ENCODE measurements around the gene NCOA7. TPM values are rescaled to one million over a fixed set of nuclear protein-coding genes. Genes with fewer than 3 reads are reported as not detected.
A peak's percentile ranks its signal among the peaks of the same experiment; 100 is the strongest.

NCOA7 gene
- total and polyA plus RNA-seq, 5 experiments from 2014 or later: 9.4 to 48.0 (median 16.5) TPM

DNA sequence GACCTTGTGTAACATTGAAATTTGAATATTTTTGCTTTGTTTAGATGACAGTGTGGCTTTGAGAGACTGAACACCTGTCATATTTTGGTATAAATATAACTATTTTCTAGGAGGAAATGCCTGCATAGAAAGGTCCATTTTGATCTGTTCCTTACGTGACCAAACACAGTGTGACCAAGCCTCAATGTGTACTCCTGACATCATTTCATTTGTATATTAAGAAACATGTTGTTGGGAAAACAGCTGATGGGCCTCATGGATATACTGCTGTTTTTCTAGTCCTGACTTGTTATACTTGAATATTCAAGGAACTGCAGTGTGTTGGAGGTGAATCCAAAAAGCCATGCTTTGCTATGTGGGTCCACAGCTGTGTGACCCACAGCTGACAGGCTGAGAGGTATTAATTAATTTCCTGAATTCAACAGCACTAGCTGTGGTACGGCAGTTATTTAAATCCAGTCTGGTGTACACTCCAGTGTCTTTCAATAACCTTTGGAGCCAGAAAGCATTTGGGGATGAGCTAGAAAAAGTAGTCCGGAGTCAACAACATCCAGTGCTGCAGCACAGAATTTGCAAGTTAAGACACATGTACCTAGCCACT, 18.9 kb downstream of the NCOA7 start:
- H3K36me3 Mint-ChIP-seq: peaks cover 0 to 20% (median 18%) of the 10 kb centered on the region in 3 donors
- DNase-seq: no peak
- POLR2A ChIA-PET: interaction anchor here (0.6 to 1.2 kb wide), 4 partner anchors 14 to 32 kb away, joined by 3 to 5 read pairs (median 4); partner anchors contain the start of gene NCOA7
- H3K27ac Mint-ChIP-seq: no peak overlapping the region
- H3K4me3 Mint-ChIP-seq: no peak overlapping the region
- H3K27me3 Mint-ChIP-seq: no peaks in the 10 kb centered on the region
- H3K9me3 Mint-ChIP-seq: no peaks in the 10 kb centered on the region
- ATAC-seq: no peak
- H3K4me1 Mint-ChIP-seq: peaks cover 28 to 78% (median 52%) of the 10 kb centered on the region in 4 donors

DNA sequence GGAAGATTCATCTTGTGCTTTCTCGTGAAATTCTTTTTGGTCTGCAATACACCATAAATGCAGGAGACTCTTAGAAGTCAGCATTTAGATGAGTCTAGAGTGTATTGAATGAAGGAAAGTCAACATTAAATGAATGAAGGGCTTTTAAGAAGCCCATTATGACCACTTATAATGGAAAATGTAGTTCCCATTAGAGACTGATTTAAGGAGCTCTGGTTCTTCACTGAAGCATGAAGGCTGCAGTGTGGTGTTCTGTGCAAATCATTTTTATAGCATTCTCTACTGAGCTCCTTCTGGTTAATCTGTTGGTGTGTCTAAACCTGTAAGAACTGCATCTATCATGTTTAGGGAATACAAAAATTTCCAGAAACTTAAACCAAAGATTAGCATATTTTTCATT, 19.7 kb downstream of the NCOA7 start:
- POLR2A ChIA-PET: interaction anchor here (0.6 to 1.2 kb wide), 3 partner anchors 15 to 33 kb away, joined by 3 to 5 read pairs (median 3); no protein-coding TSS in a partner anchor
- no peak for ATAC-seq
- Mint-ChIP-seq H3K27me3 (no peaks in the 10 kb centered on the region), H3K36me3 (peaks cover 0 to 26% (median 24%) of the 10 kb centered on the region in 3 donors), H3K9me3 (no peaks in the 10 kb centered on the region), H3K4me1 (peaks cover 30 to 83% (median 57%) of the 10 kb centered on the region in 4 donors), H3K4me3 (no peak overlapping the region), H3K27ac (no peak overlapping the region)
- DNase-seq: no peak

DNA sequence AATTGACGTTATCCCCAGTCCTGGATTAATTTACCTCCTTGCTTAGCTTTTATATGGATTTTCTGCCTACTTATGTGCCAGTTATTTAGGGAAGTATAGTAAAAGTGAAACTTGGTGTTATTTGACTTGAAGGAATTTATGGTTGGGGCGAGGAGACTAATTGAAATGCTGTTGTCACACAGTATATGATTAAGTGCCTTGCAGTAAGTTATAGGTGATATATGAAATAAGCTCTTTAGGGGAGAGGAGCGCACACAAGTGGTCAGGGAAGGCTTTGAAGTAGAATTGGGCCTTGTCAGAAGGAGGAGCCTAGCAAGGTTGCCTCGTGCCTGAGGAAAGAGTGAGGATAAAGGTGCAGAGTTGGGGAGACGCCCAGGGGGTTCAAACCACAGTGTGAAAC, 20.5 kb downstream of the NCOA7 start:
- peak overlapping the region in 1 of 10 donors; percentile 41 for H3K27ac Mint-ChIP-seq
- H3K27me3 Mint-ChIP-seq: no peaks in the 10 kb centered on the region
- ATAC-seq: no peak
- H3K4me1 Mint-ChIP-seq: peaks cover 30 to 82% (median 56%) of the 10 kb centered on the region in 4 donors
- H3K4me3 Mint-ChIP-seq: peak overlapping the region in 1 of 10 donors; percentile 7
- POLR2A ChIA-PET: no interaction called here
- H3K36me3 Mint-ChIP-seq: peaks cover 2 to 32% (median 30%) of the 10 kb centered on the region in 3 donors
- no peaks in the 10 kb centered on the region for H3K9me3 Mint-ChIP-seq
- no peak for DNase-seq

DNA sequence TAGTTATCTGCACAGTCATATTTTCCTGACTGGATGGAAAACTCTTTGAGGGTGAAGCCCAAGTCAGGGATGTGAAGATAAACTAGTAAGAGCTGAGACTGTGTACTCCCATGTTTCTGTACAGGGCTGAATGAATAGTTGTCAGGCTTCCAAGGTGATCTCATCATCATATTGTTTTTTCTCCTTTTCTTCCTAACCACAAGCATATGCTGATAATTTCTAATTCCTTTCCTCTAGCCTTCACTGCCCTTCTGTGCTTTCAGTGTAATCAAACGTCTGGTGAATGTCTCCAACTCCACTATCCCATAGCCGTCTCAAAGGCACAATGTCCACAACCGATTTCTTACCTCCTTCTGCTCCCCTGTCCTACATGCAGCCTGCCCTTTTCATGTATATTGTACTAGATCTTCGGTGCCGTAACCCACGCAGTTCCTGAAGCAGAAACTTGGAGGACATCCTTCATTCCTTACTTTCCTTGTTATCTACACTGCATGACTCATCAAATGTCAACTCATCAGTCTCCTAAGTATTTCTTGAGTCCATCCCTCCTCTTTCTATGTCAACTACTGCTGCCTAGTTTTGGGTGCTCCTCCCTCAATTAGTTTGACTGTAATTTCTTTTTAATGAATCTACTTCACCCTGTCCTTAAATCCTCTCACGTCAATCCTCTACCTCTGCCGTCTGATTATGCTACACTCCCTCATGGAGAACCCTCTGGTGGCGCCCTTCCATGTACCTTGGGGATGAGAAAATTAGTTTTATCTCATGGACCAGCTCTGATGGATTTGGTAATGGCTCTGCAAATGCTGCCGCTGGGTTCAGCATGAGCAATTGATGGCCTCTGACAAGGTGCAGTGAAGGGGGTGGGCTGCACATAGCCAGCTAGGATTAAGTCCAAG, 21.9 kb downstream of the NCOA7 start:
- no peak for ATAC-seq
- DNase-seq: no peak
- H3K4me3 Mint-ChIP-seq: no peak overlapping the region
- POLR2A ChIA-PET: no interaction called here
- H3K27ac Mint-ChIP-seq: no peak overlapping the region
- H3K27me3 Mint-ChIP-seq: no peaks in the 10 kb centered on the region
- H3K9me3 Mint-ChIP-seq: no peaks in the 10 kb centered on the region
- H3K36me3 Mint-ChIP-seq: peaks cover 4 to 37% (median 36%) of the 10 kb centered on the region in 3 donors
- peaks cover 29 to 78% (median 51%) of the 10 kb centered on the region in 4 donors for H3K4me1 Mint-ChIP-seq

DNA sequence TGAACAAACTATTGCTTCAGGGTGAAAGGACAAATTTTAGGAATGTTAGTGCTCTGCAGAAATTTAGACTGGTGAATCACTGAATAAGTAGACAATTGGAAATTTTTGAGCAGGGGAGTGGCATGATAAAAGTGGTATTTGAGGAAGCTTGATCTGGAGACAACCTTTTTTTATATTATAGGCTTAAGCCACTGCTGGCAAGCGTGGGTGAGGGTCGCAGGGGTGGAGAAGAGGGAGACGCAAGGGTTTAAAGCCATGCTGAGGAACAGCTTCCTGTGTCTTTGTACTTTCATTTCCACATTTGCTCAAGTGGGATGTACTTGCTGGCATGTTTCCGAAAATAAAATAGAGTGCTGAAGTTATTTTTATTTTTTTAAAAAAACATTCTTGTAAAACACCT, 23.7 kb downstream of the NCOA7 start:
- Mint-ChIP-seq H3K4me3 (peak overlapping the region in 4 of 10 donors; percentile 13 to 48 (median 31)), H3K36me3 (peaks cover 4 to 32% (median 21%) of the 10 kb centered on the region in 3 donors), H3K27ac (peak overlapping the region in 4 of 10 donors; percentile 44 to 71 (median 64)), H3K4me1 (peaks cover 22 to 73% (median 47%) of the 10 kb centered on the region in 4 donors), H3K27me3 (no peaks in the 10 kb centered on the region), H3K9me3 (no peaks in the 10 kb centered on the region)
- ATAC-seq: no peak
- POLR2A ChIA-PET: no interaction called here
- no peak for DNase-seq

DNA sequence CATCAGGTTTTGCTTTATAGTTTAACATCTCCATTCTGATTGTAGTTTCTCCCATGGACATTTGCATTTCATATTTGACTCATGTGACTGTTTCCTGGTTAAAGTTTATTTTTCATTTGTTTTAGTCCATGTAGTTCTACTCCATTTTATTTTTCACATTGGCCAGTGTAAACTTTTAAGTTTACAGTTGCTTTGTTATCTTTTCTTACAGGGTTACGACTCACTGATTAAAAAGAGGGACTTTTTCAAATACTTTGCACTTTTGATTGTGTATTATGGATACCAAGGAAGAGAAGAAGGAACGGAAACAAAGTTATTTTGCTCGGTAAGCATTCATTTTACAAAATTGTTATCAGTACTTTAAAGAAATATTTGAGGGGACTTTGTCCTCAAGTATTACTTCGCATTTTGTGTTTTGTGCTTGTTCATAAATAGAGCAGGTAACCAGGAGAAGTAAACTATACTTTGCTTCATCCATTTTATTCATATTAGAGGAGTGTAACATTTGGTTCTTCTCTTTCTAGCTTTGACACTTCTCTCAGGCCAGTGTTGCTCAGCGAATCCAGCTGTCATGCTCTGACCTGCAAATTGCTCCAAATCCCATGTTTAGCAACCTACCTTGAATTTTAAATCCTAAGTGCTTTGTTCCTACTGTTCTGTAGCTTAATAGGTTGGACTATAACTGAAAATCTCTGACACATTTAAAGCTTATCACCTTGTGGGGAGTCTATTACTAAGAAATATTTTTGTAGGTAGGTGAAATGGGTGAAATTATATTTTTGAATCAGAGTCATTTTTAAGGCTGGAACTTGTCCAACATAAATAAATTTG, 24.5 kb downstream of the NCOA7 start:
- ATAC-seq: no peak
- DNase-seq: no peak
- no peaks in the 10 kb centered on the region for H3K27me3 Mint-ChIP-seq
- H3K4me1 Mint-ChIP-seq: peaks cover 26 to 72% (median 49%) of the 10 kb centered on the region in 4 donors
- peaks cover 4 to 40% (median 23%) of the 10 kb centered on the region in 3 donors for H3K36me3 Mint-ChIP-seq
- H3K27ac Mint-ChIP-seq: peak overlapping the region in 3 of 10 donors; percentile 63 to 71 (median 69)
- H3K9me3 Mint-ChIP-seq: no peaks in the 10 kb centered on the region
- POLR2A ChIA-PET: no interaction called here
- H3K4me3 Mint-ChIP-seq: peak overlapping the region in 2 of 10 donors; percentile 16 to 46

DNA sequence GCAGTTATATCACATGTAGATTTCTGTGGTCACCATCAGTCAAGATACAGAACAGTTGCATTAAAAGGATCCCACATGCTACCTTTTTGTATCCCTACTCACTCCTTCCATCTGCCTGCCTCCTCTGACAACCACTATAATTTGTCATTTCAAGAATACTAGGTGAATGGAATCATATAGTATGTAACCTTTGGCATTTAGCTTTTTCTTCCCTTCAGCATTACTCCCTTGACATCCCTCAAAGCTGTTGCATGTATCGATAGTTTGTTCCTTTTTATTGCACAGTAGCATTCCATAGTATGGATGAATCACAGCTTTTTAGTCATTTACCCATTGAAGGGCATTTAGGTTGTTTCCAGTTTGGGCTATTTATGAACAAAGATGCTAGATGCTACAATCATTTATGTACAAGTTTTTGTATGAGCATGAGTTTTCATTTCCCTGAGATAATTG, 26.1 kb downstream of the NCOA7 start:
- Mint-ChIP-seq H3K27ac (peak overlapping the region in 1 of 10 donors; percentile 25), H3K4me1 (peaks cover 22 to 67% (median 47%) of the 10 kb centered on the region in 4 donors), H3K9me3 (no peaks in the 10 kb centered on the region), H3K36me3 (peaks cover 4 to 53% (median 31%) of the 10 kb centered on the region in 3 donors), H3K27me3 (no peaks in the 10 kb centered on the region), H3K4me3 (no peak overlapping the region)
- POLR2A ChIA-PET: no interaction called here
- DNase-seq (no peak), ATAC-seq (no peak)

DNA sequence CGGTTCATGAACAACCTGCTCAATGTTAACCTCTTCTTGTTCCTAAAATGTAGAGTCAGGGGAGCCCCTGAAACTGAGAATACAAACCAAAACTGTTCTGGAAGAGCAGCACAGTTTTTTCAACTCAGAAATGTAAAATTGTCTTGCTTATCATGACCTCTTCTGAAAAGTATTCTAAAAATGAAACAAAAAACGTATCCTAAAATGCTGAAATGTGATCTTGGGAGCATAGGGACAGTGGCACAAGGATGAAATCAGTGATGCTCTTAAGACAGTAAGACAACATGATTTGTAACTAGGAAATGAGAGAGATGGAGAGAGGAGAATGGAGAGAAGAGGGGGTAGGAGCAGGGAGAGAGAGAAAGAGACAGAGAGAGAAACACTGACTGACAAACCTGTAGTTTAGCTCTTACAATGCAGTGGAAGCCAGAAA, 27.5 kb downstream of the NCOA7 start:
- H3K36me3 Mint-ChIP-seq: peaks cover 4 to 58% (median 34%) of the 10 kb centered on the region in 3 donors
- H3K27me3 Mint-ChIP-seq: no peaks in the 10 kb centered on the region
- DNase-seq (no peak), ATAC-seq (no peak)
- H3K27ac Mint-ChIP-seq: peak overlapping the region in 4 of 10 donors; percentile 0 to 18 (median 9)
- H3K9me3 Mint-ChIP-seq: no peaks in the 10 kb centered on the region
- no peak overlapping the region for H3K4me3 Mint-ChIP-seq
- POLR2A ChIA-PET: no interaction called here
- peaks cover 12 to 59% (median 36%) of the 10 kb centered on the region in 4 donors for H3K4me1 Mint-ChIP-seq

DNA sequence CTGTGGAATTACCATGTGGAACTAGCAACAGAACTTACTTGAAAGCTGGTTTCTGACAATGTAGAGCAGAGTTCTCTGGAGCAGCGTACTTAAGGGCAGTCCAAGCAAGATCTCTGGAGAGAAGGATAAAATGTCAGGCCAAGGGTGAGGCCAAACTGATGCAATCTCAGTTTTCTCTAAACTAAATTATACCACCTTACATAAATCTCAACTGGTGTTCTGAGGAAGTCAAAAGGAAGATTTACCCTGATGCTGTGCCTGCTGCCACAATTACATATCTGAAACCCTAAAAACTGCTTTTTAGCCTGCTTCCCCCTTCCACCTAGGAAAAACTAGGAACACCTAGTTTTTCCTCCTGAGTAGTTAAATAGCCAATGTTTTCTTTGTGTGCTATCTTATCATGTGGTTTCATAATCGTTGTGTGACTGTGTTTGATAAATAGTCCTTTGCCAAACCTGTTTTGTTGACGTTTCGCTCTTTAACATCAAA, 28.1 kb downstream of the NCOA7 start:
- H3K9me3 Mint-ChIP-seq: no peaks in the 10 kb centered on the region
- H3K36me3 Mint-ChIP-seq: peaks cover 4 to 58% (median 34%) of the 10 kb centered on the region in 3 donors
- peak overlapping the region in 1 of 10 donors; percentile 18 for H3K27ac Mint-ChIP-seq
- POLR2A ChIA-PET: no interaction called here
- no peak for DNase-seq
- H3K27me3 Mint-ChIP-seq: no peaks in the 10 kb centered on the region
- peaks cover 12 to 59% (median 36%) of the 10 kb centered on the region in 4 donors for H3K4me1 Mint-ChIP-seq
- no peak for ATAC-seq
- no peak overlapping the region for H3K4me3 Mint-ChIP-seq

DNA sequence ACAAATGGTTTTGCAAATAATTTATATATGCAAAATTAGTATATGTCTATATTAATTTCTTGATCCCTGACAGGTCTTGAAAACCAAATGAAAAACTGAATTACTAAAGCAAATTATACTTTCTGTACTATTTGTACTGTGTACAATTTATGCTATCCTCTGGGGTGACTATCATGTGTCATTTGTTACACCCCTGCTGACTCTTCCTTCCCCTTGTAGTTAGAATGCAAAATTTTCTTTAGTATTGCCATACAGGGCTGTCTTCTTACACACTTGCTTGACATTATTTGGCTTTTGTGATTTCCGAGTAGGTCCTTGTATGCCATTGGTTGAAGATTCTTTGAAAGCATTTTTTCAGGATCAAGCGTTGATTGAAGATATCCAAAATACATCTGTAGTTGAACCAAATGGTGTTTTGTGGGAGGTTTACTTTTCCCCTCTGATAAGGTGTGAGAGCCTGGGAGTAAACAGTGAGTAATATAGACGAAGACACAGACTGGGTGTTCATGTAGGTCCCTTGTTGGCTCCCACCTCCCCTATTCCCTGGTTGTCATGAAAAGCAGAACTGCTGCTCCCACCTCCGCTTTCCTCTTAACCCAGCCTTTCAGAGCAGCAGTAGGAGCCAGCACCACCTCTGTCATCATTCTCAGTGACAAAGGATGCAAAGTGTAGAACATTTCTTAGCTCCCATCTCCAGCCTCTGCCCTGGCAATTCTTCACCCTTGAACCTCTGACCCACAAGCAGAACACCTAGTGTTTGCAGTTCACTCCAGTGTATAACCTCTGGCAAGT, 29.0 kb downstream of the NCOA7 start:
- Mint-ChIP-seq H3K4me3 (no peak overlapping the region), H3K27ac (peak overlapping the region in 1 of 10 donors; percentile 55), H3K27me3 (no peaks in the 10 kb centered on the region), H3K36me3 (peaks cover 4 to 58% (median 31%) of the 10 kb centered on the region in 3 donors), H3K9me3 (no peaks in the 10 kb centered on the region), H3K4me1 (peaks cover 10 to 51% (median 30%) of the 10 kb centered on the region in 4 donors)
- POLR2A ChIA-PET: interaction anchor here (1.7 kb wide), 1 partner anchor 15 kb away, joined by 3 read pairs; no protein-coding TSS in a partner anchor
- DNase-seq (no peak), ATAC-seq (no peak)

DNA sequence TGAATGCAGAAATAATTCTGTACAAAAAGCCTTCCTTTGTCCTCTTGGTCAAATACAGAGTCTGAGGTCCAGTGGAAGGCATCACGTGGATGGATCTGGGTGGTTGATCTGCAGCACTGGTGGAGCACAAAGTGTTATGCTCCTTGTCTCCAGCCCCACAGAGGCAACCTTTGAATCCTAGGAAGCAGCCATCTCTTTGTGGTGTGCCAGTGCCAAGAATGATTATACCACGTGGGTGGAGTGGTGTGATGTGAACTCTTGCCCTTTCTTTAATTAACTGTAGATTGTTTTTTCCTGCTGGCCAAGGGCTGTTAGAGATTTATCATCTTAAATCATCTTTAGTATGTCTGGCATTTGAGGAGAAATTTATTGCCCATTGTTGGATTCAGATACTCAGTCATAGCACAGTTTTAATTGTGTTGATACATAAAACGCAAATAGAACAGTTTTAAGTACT, 31.1 kb downstream of the NCOA7 start:
- DNase-seq: no peak
- no peak overlapping the region for H3K27ac Mint-ChIP-seq
- H3K9me3 Mint-ChIP-seq: no peaks in the 10 kb centered on the region
- H3K27me3 Mint-ChIP-seq: no peaks in the 10 kb centered on the region
- H3K4me3 Mint-ChIP-seq: no peak overlapping the region
- peaks cover 9 to 41% (median 28%) of the 10 kb centered on the region in 4 donors for H3K4me1 Mint-ChIP-seq
- H3K36me3 Mint-ChIP-seq: peaks cover 4 to 44% (median 21%) of the 10 kb centered on the region in 3 donors
- POLR2A ChIA-PET: no interaction called here
- ATAC-seq: no peak
